Liver (tissue), 3 donors: ENCODE data around the gene RFC4.

Source experiments
- ATF3 ChIP-seq: IDR thresholded peaks from 2 replicates; pipeline ENCODE4 v1.6.1; 2016; ENCODE audit warnings: antibody characterized with exemption
- CTCF ChIP-seq: fragments of 150-350 bp; IDR thresholded peaks from 2 replicates; pipeline ENCODE4 v1.5.1; 2017; ENCODE audit warnings: improper control_type of control experiment, low read depth, low read length; ENCODE audit not compliant: missing input control
- FOXA2 ChIP-seq: IDR thresholded peaks from 2 replicates; pipeline ENCODE4 v1.6.1; 2016; ENCODE audit warnings: antibody characterized with exemption
- GABPA ChIP-seq, 2 donors: IDR thresholded peaks in 1 of 2; conservative IDR thresholded peaks in 1 of 2; 2 replicates each; pipeline ENCODE4 v1.6.1; 2016; ENCODE audit warnings: antibody characterized with exemption in 2 of 2, mild to moderate bottlenecking in 1 of 2, moderate library complexity in 1 of 2
- HNF4G ChIP-seq: IDR thresholded peaks from 2 replicates; pipeline ENCODE4 v1.6.1; 2016; ENCODE audit warnings: antibody characterized with exemption
- JUND ChIP-seq, 2 donors: IDR thresholded peaks; 2 replicates each; pipeline ENCODE4 v1.6.1; 2016; ENCODE audit warnings: antibody characterized with exemption in 2 of 2
- MAX ChIP-seq: IDR thresholded peaks from 2 replicates; pipeline ENCODE4 v1.6.1; 2016; ENCODE audit warnings: antibody characterized with exemption
- RAD21 ChIP-seq, 2 donors: IDR thresholded peaks; 2 replicates each; pipeline ENCODE4 v1.6.1; 2016; ENCODE audit warnings: antibody characterized with exemption in 2 of 2, mild to moderate bottlenecking in 2 of 2
- RXRA ChIP-seq, 2 donors: IDR thresholded peaks; 2 replicates each; pipeline ENCODE4 v1.6.1; 2017 to 2018; ENCODE audit warnings: antibody characterized with exemption in 2 of 2, mild to moderate bottlenecking in 1 of 2
- SP1 ChIP-seq: IDR thresholded peaks from 2 replicates; pipeline ENCODE4 v1.6.1; 2018; ENCODE audit warnings: antibody characterized with exemption, mild to moderate bottlenecking
- TAF1 ChIP-seq: conservative IDR thresholded peaks from 2 replicates; pipeline ENCODE4 v1.6.1; 2016; ENCODE audit warnings: antibody characterized with exemption, mild to moderate bottlenecking
- YY1 ChIP-seq: IDR thresholded peaks from 2 replicates; pipeline ENCODE4 v1.6.1; 2016; ENCODE audit warnings: antibody characterized with exemption, mild to moderate bottlenecking
- donor health status: healthy.
- donor health status: healthy.

- TF ChIP-seq CTCF = no peak
- no peak for TF ChIP-seq ATF3
- TF ChIP-seq TAF1 = peak; percentile 100
- peak; percentile 53 for TF ChIP-seq YY1
- TF ChIP-seq JUND (IDR thresholded peaks at IDR 0.05) = peak in 1 of 2 donors; percentile 43
- no peak for TF ChIP-seq FOXA2
- TF ChIP-seq SP1 = peak; percentile 74
- peak; percentile 32 to 84 for TF ChIP-seq GABPA (IDR thresholded peaks at IDR 0.05 in 1 of 2, conservative IDR thresholded peaks at IDR 0.05 in 1 of 2)
- no peak for TF ChIP-seq MAX
- peak in 1 of 2 donors; percentile 12 for TF ChIP-seq RAD21 (IDR thresholded peaks at IDR 0.05)
- TF ChIP-seq RXRA (IDR thresholded peaks at IDR 0.05) = peak in 1 of 2 donors; percentile 27
- TF ChIP-seq HNF4G = no peak
These were observed 23.1 kb downstream of the RFC4 start, which contains the start of gene EIF4A2 for GRCh38 chr3:186783058-186783730.
